IPS-NIHi11 (cell line): ENCODE measurements around the gene ALDH2.
"Not testable (repeated sequence)": the region's sequence is repeated elsewhere in the genome, so short reads cannot be mapped to it uniquely, and the experiment has no call there.

Experiments
- DNase-seq: peaks from one replicate; pipeline ENCODE4 v3.0.0; 2012; ENCODE audit warnings: mixed read lengths, low spot score

The ALDH2 gene

GRCh38 chr12:111759271-111759670 is 7.5 kb upstream of the ALDH2 start:
- no peak for DNase-seq

GRCh38 chr12:111759991-111760390 is 6.7 kb upstream of the ALDH2 start:
- DNase-seq = no peak

GRCh38 chr12:111761099-111761498 is 5.6 kb upstream of the ALDH2 start:
- no peak for DNase-seq

GRCh38 chr12:111761706-111762105 is 5.0 kb upstream of the ALDH2 start:
- no peak for DNase-seq

- not testable (repeated sequence) for DNase-seq
These were observed 3.2 kb upstream of the ALDH2 start for GRCh38 chr12:111763552-111763951.

GRCh38 chr12:111764120-111764821 is 2.5 kb upstream of the ALDH2 start:
- no peak for DNase-seq

- peak; percentile 42 for DNase-seq
These were observed 827 bp downstream of the ALDH2 start for GRCh38 chr12:111767362-111768158.

- no peak for DNase-seq
These were observed 1.6 kb downstream of the ALDH2 start for GRCh38 chr12:111768159-111768895.

- no peak for DNase-seq
These were observed 2.9 kb downstream of the ALDH2 start for GRCh38 chr12:111769599-111769998.

GRCh38 chr12:111773801-111774551 is 7.2 kb downstream of the ALDH2 start:
- peak; percentile 5 for DNase-seq

- no peak for DNase-seq
These were observed 8.8 kb downstream of the ALDH2 start for GRCh38 chr12:111775205-111776193.

- no peak for DNase-seq
These were observed 10.2 kb downstream of the ALDH2 start for GRCh38 chr12:111776836-111777344.

- DNase-seq = peak; percentile 2
These were observed 10.8 kb downstream of the ALDH2 start for GRCh38 chr12:111777345-111778045.

- no peak for DNase-seq
These were observed 13.4 kb downstream of the ALDH2 start for GRCh38 chr12:111780166-111780565.

GRCh38 chr12:111780615-111781014 is 13.9 kb downstream of the ALDH2 start:
- no peak for DNase-seq

- no peak for DNase-seq
These were observed 14.4 kb downstream of the ALDH2 start for GRCh38 chr12:111781085-111781658.

- DNase-seq = peak; percentile 3
These were observed 16.3 kb downstream of the ALDH2 start for GRCh38 chr12:111783046-111783445.

GRCh38 chr12:111784953-111785352 is 18.2 kb downstream of the ALDH2 start:
- DNase-seq = no peak

- no peak for DNase-seq
These were observed 18.9 kb downstream of the ALDH2 start for GRCh38 chr12:111785651-111786050.
